ENCODE results near the gene TSEN15. TPM values are rescaled to one million over a fixed set of nuclear protein-coding genes. Genes with fewer than 3 reads are reported as not detected.

Gene TSEN15
- total and polyA plus RNA-seq, 3 donors from 2014 or later: 24.4 to 36.3 (median 33.8) TPM

DNA sequence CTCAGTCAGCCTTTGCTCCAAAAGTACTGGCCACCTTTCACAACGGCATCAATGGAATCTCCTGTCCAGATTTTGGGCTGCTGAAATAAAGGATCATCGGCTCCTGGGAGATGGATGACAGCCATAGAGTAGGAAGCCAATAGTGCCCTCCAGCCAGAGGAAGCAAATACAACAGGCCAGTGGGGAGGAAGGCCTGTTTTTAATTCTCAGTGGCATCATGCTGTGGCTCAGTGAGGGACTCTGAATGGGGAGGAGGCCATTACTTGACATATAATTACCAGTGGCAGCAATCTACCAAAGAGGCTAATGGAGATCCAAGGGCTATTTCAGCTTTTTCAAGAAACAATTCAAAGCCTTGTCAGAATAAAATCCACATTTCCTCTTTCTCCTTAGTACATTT lies 40.7 kb upstream of the TSEN15 start:
- no peak overlapping the region for H3K4me3 ChIP-seq
- TF ChIP-seq, protein P1, sequence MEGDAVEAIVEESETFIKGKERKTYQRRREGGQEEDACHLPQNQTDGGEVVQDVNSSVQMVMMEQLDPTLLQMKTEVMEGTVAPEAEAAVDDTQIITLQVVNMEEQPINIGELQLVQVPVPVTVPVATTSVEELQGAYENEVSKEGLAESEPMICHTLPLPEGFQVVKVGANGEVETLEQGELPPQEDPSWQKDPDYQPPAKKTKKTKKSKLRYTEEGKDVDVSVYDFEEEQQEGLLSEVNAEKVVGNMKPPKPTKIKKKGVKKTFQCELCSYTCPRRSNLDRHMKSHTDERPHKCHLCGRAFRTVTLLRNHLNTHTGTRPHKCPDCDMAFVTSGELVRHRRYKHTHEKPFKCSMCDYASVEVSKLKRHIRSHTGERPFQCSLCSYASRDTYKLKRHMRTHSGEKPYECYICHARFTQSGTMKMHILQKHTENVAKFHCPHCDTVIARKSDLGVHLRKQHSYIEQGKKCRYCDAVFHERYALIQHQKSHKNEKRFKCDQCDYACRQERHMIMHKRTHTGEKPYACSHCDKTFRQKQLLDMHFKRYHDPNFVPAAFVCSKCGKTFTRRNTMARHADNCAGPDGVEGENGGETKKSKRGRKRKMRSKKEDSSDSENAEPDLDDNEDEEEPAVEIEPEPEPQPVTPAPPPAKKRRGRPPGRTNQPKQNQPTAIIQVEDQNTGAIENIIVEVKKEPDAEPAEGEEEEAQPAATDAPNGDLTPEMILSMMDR (IDR thresholded peaks at IDR 0.05): no peak
- TF ChIP-seq POLR2A (IDR thresholded peaks at IDR 0.05): no peak
- intact Hi-C loops (cut with DNase I; ENCODE audit: low total_unique reads): no loop called here

GRCh38 chr1:184012187-184012586 lies 39.3 kb upstream of the TSEN15 start:
- no peaks in the 10 kb centered on the region for H3K4me1 ChIP-seq
- TF ChIP-seq, protein P1 (IDR thresholded peaks at IDR 0.05): no peak
- TF ChIP-seq POLR2A (IDR thresholded peaks at IDR 0.05): no peak

More for the DNA sequence above, 40.7 kb upstream of the TSEN15 start:
- H3K36me3 ChIP-seq (ENCODE audit: low read depth, missing control alignments): no peaks in the 10 kb centered on the region
- H3K27ac ChIP-seq: no peak overlapping the region
- H3K9me3 ChIP-seq: no peaks in the 10 kb centered on the region
- no peaks in the 10 kb centered on the region for H3K4me1 ChIP-seq
- WGBS, 2 donors: 62 to 96% methylated on average over 2 of the region's 2 CpGs
- H3K27me3 ChIP-seq: no peaks in the 10 kb centered on the region
- DNase-seq: no peak

DNA sequence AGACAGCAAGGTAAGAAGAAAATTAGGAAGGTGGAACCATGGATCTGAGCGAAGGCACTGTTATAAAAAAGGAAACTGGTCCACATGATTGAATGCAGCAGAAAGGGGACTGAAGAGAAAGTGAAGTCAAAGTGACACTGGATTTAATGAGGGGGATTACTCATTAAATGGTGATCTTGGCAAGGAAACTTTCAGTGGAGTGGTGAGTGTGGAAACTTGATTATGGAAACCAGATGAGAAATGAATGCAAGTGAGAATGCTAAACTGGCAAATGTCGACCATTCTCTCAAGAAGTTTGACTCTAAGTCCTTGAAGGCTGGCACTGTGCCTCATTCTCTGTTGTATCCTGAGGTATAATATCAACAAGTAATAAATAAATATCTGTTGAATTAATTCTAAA lies 37.3 kb upstream of the TSEN15 start:
- no peak overlapping the region for H3K4me3 ChIP-seq
- no peak overlapping the region for H3K27ac ChIP-seq
- no peaks in the 10 kb centered on the region for H3K36me3 ChIP-seq (ENCODE audit: low read depth, missing control alignments)
- WGBS, 2 donors: 94 to 97% methylated on average over 2 of the region's 2 CpGs
- no peak for DNase-seq
- H3K4me1 ChIP-seq: no peaks in the 10 kb centered on the region
- intact Hi-C loops (cut with DNase I; ENCODE audit: low total_unique reads): no loop called here
- H3K27me3 ChIP-seq: no peaks in the 10 kb centered on the region
- H3K9me3 ChIP-seq: no peaks in the 10 kb centered on the region
- TF ChIP-seq, protein P1 (IDR thresholded peaks at IDR 0.05): no peak
- no peak for TF ChIP-seq POLR2A (IDR thresholded peaks at IDR 0.05)

More at GRCh38 chr1:184012187-184012586, 39.3 kb upstream of the TSEN15 start:
- Histone ChIP-seq H3K27ac (no peak overlapping the region), H3K36me3 (ENCODE audit: low read depth, missing control alignments) (no peaks in the 10 kb centered on the region), H3K9me3 (no peaks in the 10 kb centered on the region), H3K27me3 (no peaks in the 10 kb centered on the region), H3K4me3 (no peak overlapping the region)
- intact Hi-C loops (cut with DNase I; ENCODE audit: low total_unique reads): no loop called here
- DNase-seq: no peak

DNA sequence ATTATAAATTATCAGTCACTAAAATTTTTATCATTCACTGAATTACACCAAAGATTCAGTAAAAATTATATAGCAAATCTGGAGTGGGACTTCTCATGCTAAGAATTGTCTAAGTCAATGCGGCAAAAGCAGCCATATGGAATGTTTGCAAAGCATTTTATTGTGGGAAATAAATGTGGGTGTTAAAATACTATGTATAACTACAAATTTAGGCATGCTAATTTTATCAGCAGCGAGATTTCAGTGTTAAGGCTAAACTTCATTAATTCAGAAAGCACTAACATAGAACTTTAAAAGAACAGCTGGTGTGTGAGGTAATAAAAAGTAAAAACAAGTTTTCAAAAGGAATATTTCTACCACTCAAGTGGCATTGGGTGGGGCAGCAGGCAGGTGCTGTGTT lies 35.4 kb upstream of the TSEN15 start:
- Histone ChIP-seq H3K9me3 (no peaks in the 10 kb centered on the region), H3K27ac (no peak overlapping the region), H3K4me3 (no peak overlapping the region), H3K27me3 (no peaks in the 10 kb centered on the region), H3K36me3 (ENCODE audit: low read depth, missing control alignments) (no peaks in the 10 kb centered on the region), H3K4me1 (no peaks in the 10 kb centered on the region)
- DNase-seq: no peak
- intact Hi-C loops (cut with DNase I; ENCODE audit: low total_unique reads): no loop called here
- TF ChIP-seq, protein P1 (IDR thresholded peaks at IDR 0.05): no peak
- no peak for TF ChIP-seq POLR2A (IDR thresholded peaks at IDR 0.05)
- 100% methylated on average over 2 of the region's 2 CpGs for WGBS, 2 donors

DNA sequence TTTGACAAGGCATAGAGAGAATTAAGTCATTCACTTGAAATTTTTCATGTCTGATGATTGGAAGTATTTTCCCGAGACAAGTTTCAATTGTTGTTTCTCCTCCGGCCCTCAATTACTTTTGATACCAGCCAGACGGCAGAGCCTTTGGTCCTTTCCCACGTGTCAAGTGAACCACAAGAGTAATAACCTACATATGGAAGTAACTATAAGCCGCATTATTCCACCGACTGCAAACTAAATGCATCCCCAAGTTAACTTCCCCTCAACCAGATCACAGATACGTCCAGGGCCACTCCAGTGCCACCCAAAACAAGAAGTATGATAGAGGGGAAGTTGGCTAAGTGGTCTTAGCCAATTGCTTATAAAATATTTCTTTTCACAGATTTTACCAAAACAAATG lies 34.2 kb upstream of the TSEN15 start:
- TF ChIP-seq, protein P1 (IDR thresholded peaks at IDR 0.05): no peak
- no peak for TF ChIP-seq POLR2A (IDR thresholded peaks at IDR 0.05)
- DNase-seq: no peak
- Histone ChIP-seq H3K36me3 (ENCODE audit: low read depth, missing control alignments) (no peaks in the 10 kb centered on the region), H3K9me3 (no peaks in the 10 kb centered on the region), H3K27ac (no peak overlapping the region), H3K4me3 (no peak overlapping the region), H3K27me3 (no peaks in the 10 kb centered on the region), H3K4me1 (peaks cover 4% of the 10 kb centered on the region)
- intact Hi-C loops (cut with DNase I; ENCODE audit: low total_unique reads): no loop called here
- 80% methylated on average over 7 of the region's 7 CpGs for WGBS, 2 donors
